Spinal cord (tissue), 10 donors: ENCODE measurements around the gene AHNAK. TPM values are rescaled to one million over a fixed set of nuclear protein-coding genes. Genes with fewer than 3 reads are reported as not detected.
A peak's percentile ranks its signal among the peaks of the same experiment; 100 is the strongest.

Source experiments
- DNase-seq, 6 donors: peaks; one replicate each; pipeline versions ENCODE4 v3.0.0 to v3.0.0-alpha.2; 2013 to 2015; ENCODE audit warnings: low spot score in 6 of 6, low read depth in 4 of 6
- H3K27ac ChIP-seq: one replicate; pipeline ENCODE4 v1.5.1; 2013; ENCODE audit warnings: low read depth, low read length, control low read depth
- H3K27me3 ChIP-seq: one replicate; pipeline ENCODE4 v1.6.1; 2013; ENCODE audit warnings: low read length; ENCODE audit not compliant: control insufficient read depth, insufficient read depth
- H3K36me3 ChIP-seq: one replicate; pipeline ENCODE4 v1.6.1; 2013; ENCODE audit warnings: low read length; ENCODE audit not compliant: control insufficient read depth, insufficient read depth
- H3K4me1 ChIP-seq: one replicate; pipeline ENCODE4 v1.6.1; 2013; ENCODE audit warnings: low read length; ENCODE audit not compliant: control insufficient read depth, insufficient read depth
- H3K4me3 ChIP-seq: one replicate; pipeline ENCODE4 v1.5.1; 2013; ENCODE audit warnings: low read depth, low read length, control low read depth
- H3K9me3 ChIP-seq: one replicate; pipeline ENCODE4 v1.6.1; 2013; ENCODE audit warnings: low read length; ENCODE audit not compliant: control insufficient read depth, insufficient read depth
- WGBS: methylation state at CpG from one replicate; pipeline ENCODE4 v1.1.5; 2013; ENCODE audit warnings: missing lambda C conversion rate; ENCODE audit not compliant: insufficient coverage; 5-methylcytosine and 5-hydroxymethylcytosine counted together
- polyA plus RNA-seq, 2 donors: library from polyadenylated mRNA; unstranded; fragments of 120-200 nt; gene quantifications; one replicate each; pipeline ENCODE4 v1.2.1, GENCODE V29; 2013; ENCODE audit not compliant: insufficient read length in 2 of 2
- total RNA-seq, 2 donors: library from RNA; depleted of rRNA in 1 of 2; stranded (reverse); fragments of 120-200 nt in 1 of 2; fragments of >200 nt in 1 of 2; gene quantifications; one replicate each; pipeline versions ENCODE4 v1.2.3 to v1.2.4, GENCODE V29; 2013 to 2014
- donor health status: healthy.

Gene AHNAK
- total and polyA plus RNA-seq, 4 donors = 60.2 to 463 (median 165) TPM

GRCh38 chr11:62399172-62399877, 147.3 kb downstream of the AHNAK start:
- Histone ChIP-seq H3K4me1 (peaks cover 73% of the 10 kb centered on the region), H3K9me3 (no peaks in the 10 kb centered on the region), H3K27me3 (no peaks in the 10 kb centered on the region), H3K36me3 (peaks cover 5% of the 10 kb centered on the region), H3K4me3 (no peak overlapping the region), H3K27ac (peak overlapping the region; percentile 96)
- peak in 1 of 6 donors; percentile 56 for DNase-seq
- WGBS = 50% methylated on average over 7 of the region's 10 CpGs

DNA sequence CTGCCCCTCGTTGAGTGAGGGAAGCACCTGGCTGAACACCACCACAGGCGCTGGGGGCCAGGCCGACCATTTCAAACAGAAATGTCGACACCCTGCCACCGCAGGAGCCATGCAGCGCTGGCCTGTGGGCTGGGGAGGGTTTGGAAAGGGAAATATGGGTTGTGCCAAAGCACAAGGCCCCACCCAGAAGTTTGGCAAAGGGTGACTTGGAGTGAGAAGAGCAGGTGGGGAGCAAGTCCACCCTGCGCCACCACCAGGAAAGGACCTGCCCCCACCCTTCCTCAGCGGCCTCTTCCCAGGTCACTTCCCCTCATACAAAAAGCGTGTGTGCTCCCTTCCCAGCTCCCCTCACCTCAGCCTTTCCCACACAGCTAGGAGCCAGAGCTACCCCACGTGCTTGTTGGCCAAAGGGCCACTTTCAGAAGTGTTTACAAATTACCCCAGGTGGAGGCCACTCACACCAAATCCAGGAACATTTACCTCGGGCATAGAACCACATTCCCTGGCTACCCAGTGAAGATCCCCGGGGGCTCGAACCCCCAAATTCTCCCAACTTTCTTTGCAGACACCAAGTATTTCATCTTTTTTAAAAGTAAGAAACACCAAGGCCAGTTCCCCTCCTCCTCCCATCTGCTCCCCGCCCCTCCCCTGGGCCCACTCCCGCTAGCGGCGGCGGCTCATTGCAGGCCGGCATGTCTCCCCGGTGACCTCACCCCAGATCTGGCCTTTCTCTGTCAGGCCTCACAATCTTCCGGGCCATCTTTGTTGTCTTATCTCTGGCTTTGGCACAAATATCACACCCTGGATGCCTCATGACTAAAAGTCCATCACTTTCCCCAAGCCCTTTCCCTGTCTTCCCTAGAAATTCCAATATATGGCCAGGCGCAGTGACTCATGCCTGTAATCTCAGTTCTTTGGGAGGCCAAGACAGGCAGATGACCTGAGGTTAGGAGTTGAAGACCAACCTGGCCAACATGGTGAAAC, 148.3 kb downstream of the AHNAK start:
- H3K4me3 ChIP-seq = no peak overlapping the region
- H3K9me3 ChIP-seq = no peaks in the 10 kb centered on the region
- peaks cover 5% of the 10 kb centered on the region for H3K36me3 ChIP-seq
- H3K4me1 ChIP-seq = peaks cover 70% of the 10 kb centered on the region
- H3K27ac ChIP-seq = peak overlapping the region; percentile 96
- WGBS = 49% methylated on average over 19 of the region's 22 CpGs
- no peak for DNase-seq
- H3K27me3 ChIP-seq = no peaks in the 10 kb centered on the region

GRCh38 chr11:62395885-62396551, 150.6 kb downstream of the AHNAK start:
- Histone ChIP-seq H3K4me1 (peaks cover 50% of the 10 kb centered on the region), H3K27me3 (no peaks in the 10 kb centered on the region), H3K4me3 (no peak overlapping the region), H3K27ac (peak overlapping the region; percentile 12), H3K9me3 (no peaks in the 10 kb centered on the region), H3K36me3 (peaks cover 19% of the 10 kb centered on the region)
- DNase-seq = no peak
- WGBS = 60% methylated on average over 1 of the region's 10 CpGs

DNA sequence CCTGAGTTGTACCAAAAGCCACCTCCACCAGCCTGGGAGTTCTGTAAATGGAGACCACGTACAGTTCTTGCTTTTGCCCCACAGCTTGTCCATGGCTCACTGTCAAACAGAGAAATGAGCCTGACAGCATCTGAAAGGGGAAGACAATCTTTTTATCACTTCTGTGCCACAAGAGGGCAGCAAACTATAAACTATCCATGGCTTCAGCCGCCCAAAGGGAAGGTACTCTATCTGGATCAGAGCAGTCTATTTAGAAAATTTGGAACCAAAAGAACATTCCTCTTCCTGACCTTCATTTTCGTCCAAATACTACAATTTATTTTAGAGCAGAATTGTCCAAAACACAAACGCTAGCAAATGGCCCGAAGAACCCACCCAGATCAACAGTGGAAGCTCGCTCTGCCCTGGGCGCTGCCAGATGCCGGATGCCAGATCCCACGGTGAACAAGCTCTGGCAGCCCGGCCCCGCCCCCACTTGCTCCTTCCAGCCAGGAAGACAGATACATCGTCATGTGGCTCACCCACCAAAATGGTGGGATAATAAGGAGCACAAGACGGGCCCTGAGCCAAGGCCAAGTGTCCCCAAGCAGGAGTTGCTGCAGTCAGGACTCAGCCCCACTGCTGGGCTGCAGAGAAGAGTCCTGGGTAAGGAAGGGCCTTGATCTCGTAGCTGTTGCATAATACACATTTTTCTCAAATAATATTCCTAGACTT, 151.6 kb downstream of the AHNAK start:
- peak; percentile 78 to 98 (median 86) for DNase-seq
- Histone ChIP-seq H3K27me3 (no peaks in the 10 kb centered on the region), H3K4me1 (peaks cover 39% of the 10 kb centered on the region), H3K27ac (peak overlapping the region; percentile 79), H3K36me3 (peaks cover 29% of the 10 kb centered on the region), H3K4me3 (peak overlapping the region; percentile 45), H3K9me3 (no peaks in the 10 kb centered on the region)
- WGBS = 2% methylated on average over 12 of the region's 14 CpGs

GRCh38 chr11:62393735-62394134, 152.9 kb downstream of the AHNAK start:
- H3K36me3 ChIP-seq = peaks cover 34% of the 10 kb centered on the region
- DNase-seq = no peak
- no peaks in the 10 kb centered on the region for H3K9me3 ChIP-seq
- H3K4me3 ChIP-seq = no peak overlapping the region
- no peaks in the 10 kb centered on the region for H3K27me3 ChIP-seq
- H3K4me1 ChIP-seq = peaks cover 27% of the 10 kb centered on the region
- no peak overlapping the region for H3K27ac ChIP-seq
- WGBS = 83% methylated on average over 3 of the region's 5 CpGs

- Histone ChIP-seq H3K27me3 (no peaks in the 10 kb centered on the region), H3K27ac (no peak overlapping the region), H3K4me3 (no peak overlapping the region), H3K36me3 (peaks cover 33% of the 10 kb centered on the region), H3K4me1 (peaks cover 21% of the 10 kb centered on the region), H3K9me3 (no peaks in the 10 kb centered on the region)
- WGBS = 74% methylated on average over 7 of the region's 12 CpGs
- no peak for DNase-seq
Observed at GRCh38 chr11:62393061-62393611, 153.5 kb downstream of the AHNAK start.

DNA sequence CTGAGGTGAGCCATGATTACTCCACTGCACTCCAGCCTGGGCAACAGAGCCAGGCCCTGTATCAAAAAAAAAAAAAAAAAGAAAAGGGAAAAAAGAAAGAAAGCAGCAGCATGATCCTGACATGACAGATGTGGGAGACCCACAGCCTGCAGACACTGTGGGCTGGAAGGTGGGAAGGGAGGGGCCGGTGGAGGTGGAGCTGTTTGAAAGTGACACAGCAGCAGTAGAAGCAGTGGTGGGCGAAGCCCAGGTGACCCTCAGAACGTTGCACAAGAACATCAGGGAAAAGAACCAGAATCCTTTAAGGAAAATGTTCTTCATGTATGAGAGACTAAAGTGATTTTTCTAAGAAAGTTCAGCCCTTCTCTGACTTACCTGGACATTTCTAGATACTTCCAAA, 154.1 kb downstream of the AHNAK start:
- WGBS = 90% methylated on average over 1 of the region's 3 CpGs
- Histone ChIP-seq H3K9me3 (no peaks in the 10 kb centered on the region), H3K4me1 (peaks cover 17% of the 10 kb centered on the region), H3K36me3 (peaks cover 29% of the 10 kb centered on the region), H3K27ac (no peak overlapping the region), H3K4me3 (no peak overlapping the region), H3K27me3 (no peaks in the 10 kb centered on the region)
- no peak for DNase-seq

- no peak overlapping the region for H3K4me3 ChIP-seq
- no peaks in the 10 kb centered on the region for H3K9me3 ChIP-seq
- no peak overlapping the region for H3K27ac ChIP-seq
- H3K27me3 ChIP-seq = no peaks in the 10 kb centered on the region
- peaks cover 14% of the 10 kb centered on the region for H3K4me1 ChIP-seq
- 82% methylated on average over 12 of the region's 16 CpGs for WGBS
- peaks cover 29% of the 10 kb centered on the region for H3K36me3 ChIP-seq
- no peak for DNase-seq
Observed at GRCh38 chr11:62391642-62392425, 154.8 kb downstream of the AHNAK start.
